Thoracic aorta (tissue), 2 donors: ENCODE measurements around the gene HMOX1. TPM values are rescaled to one million over a fixed set of nuclear protein-coding genes. Genes with fewer than 3 reads are reported as not detected.

ENCODE experiments used
- ATAC-seq: fragments of 150-250 bp; one replicate; pipeline ENCODE4 v1.8.0; 2017; ENCODE audit warnings: low read depth; ENCODE audit not compliant: insufficient number of reproducible peaks, low FRiP score
- DNase-seq: peaks from one replicate; pipeline ENCODE4 v3.0.0-alpha.2; 2020; ENCODE audit warnings: low spot score
- H3K27ac ChIP-seq, 2 donors: fragments of 200-600 bp; sonication (generic); 1 replicate in 1 of 2; 2 replicates in 1 of 2; pipeline ENCODE4 v1.5.1; 2016; ENCODE audit warnings: mild to moderate bottlenecking in 2 of 2, moderate library complexity in 2 of 2
- H3K27me3 ChIP-seq: fragments of 200-600 bp; sonication (generic); replicated peaks from 2 replicates; pipeline ENCODE4 v1.6.0; 2016; ENCODE audit warnings: mild to moderate bottlenecking; ENCODE audit not compliant: insufficient read depth
- H3K36me3 ChIP-seq: fragments of 200-600 bp; sonication (generic); one replicate; pipeline ENCODE4 v1.5.1; 2016
- H3K4me1 ChIP-seq, 2 donors: fragments of 200-600 bp; sonication (generic); 1 replicate in 1 of 2; 2 replicates in 1 of 2; pipeline versions ENCODE4 v1.5.1 to v1.6.0; 2016; ENCODE audit warnings: low read depth in 2 of 2, mild to moderate bottlenecking in 1 of 2; ENCODE audit not compliant: control insufficient read depth in 1 of 2
- H3K4me3 ChIP-seq: fragments of 200-600 bp; sonication (generic); 2 replicates; pipeline ENCODE4 v1.5.1; 2016; ENCODE audit warnings: mild to moderate bottlenecking
- H3K9me3 ChIP-seq: fragments of 200-600 bp; sonication (generic); 2 replicates; pipeline ENCODE4 v1.5.1; 2016
- CTCF ChIP-seq: fragments of 200-600 bp; sonication (generic); IDR thresholded peaks from one replicate; pipeline ENCODE4 v1.5.1; 2019; ENCODE audit warnings: antibody characterized with exemption
- total RNA-seq, 2 donors: library from RNA; depleted of rRNA; stranded (reverse); fragments of >200 nt; gene quantifications; one replicate each; pipeline versions ENCODE4 v1.1.0 to v1.2.3, GENCODE V29; 2016

HMOX1 gene
- total RNA-seq, 2 donors from 2014 or later, result 28.3 to 332 TPM

GRCh38 chr22:35343664-35344550 lies 37.0 kb upstream of the HMOX1 start:
- no peak for TF ChIP-seq CTCF
- H3K4me1 ChIP-seq, result no peaks in the 10 kb centered on the region
- peaks cover 36% of the 10 kb centered on the region for H3K36me3 ChIP-seq
- H3K4me3 ChIP-seq, result no peak overlapping the region
- ATAC-seq (no peak), DNase-seq (no peak)
- H3K9me3 ChIP-seq, result no peaks in the 10 kb centered on the region
- no peaks in the 10 kb centered on the region for H3K27me3 ChIP-seq
- no peak overlapping the region for H3K27ac ChIP-seq

- DNase-seq, result no peak
- H3K27ac ChIP-seq, result no peak overlapping the region
- no peaks in the 10 kb centered on the region for H3K27me3 ChIP-seq
- no peak for TF ChIP-seq CTCF
- H3K36me3 ChIP-seq, result peaks cover 29% of the 10 kb centered on the region
- H3K4me1 ChIP-seq, result peaks cover 0 to 2% of the 10 kb centered on the region in 2 donors
- H3K9me3 ChIP-seq, result no peaks in the 10 kb centered on the region
- ATAC-seq, result no peak
- H3K4me3 ChIP-seq, result no peak overlapping the region
Observed at GRCh38 chr22:35344956-35345690, 35.8 kb upstream of the HMOX1 start.

- H3K9me3 ChIP-seq, result no peaks in the 10 kb centered on the region
- ATAC-seq (no peak), DNase-seq (no peak)
- no peak for TF ChIP-seq CTCF
- no peaks in the 10 kb centered on the region for H3K27me3 ChIP-seq
- no peak overlapping the region for H3K27ac ChIP-seq
- peaks cover 4 to 7% of the 10 kb centered on the region in 2 donors for H3K4me1 ChIP-seq
- no peak overlapping the region for H3K4me3 ChIP-seq
- H3K36me3 ChIP-seq, result peaks cover 24% of the 10 kb centered on the region
Observed at GRCh38 chr22:35345808-35346505, 34.9 kb upstream of the HMOX1 start.

GRCh38 chr22:35346596-35347220 lies 34.2 kb upstream of the HMOX1 start:
- Histone ChIP-seq H3K36me3 (peaks cover 17% of the 10 kb centered on the region), H3K4me1 (peaks cover 4 to 14% of the 10 kb centered on the region in 2 donors)
- no peak for ATAC-seq

More at GRCh38 chr22:35346596-35347220, 34.2 kb upstream of the HMOX1 start:
- Histone ChIP-seq H3K27ac (no peak overlapping the region), H3K4me3 (no peak overlapping the region), H3K27me3 (no peaks in the 10 kb centered on the region), H3K9me3 (no peaks in the 10 kb centered on the region)
- DNase-seq, result no peak
- TF ChIP-seq CTCF, result no peak
